ENCODE results near the gene RPS6KA2. TPM values are rescaled to one million over a fixed set of nuclear protein-coding genes. Genes with fewer than 3 reads are reported as not detected.

Gene RPS6KA2
- total RNA-seq, 1 experiment from 2014 or later, result 18.5 TPM

GRCh38 chr6:166627875-166628801 lies 1.1 kb upstream of the RPS6KA2 start:
- Histone ChIP-seq H3K4me3 (peak overlapping the region; percentile 76), H3K4me2 (peak overlapping the region; percentile 93), H3K9me2 (ENCODE audit: insufficient read depth) (no peaks in the 10 kb centered on the region), H3K27me3 (ENCODE audit: insufficient read depth, low read depth) (no peaks in the 10 kb centered on the region), H2AFZ (peak overlapping the region; percentile 86), H3K36me3 (ENCODE audit: low read depth) (no peaks in the 10 kb centered on the region), H3K4me1 (replicated peaks; ENCODE audit: insufficient read depth) (peaks cover 23% of the 10 kb centered on the region), H3K79me2 (ENCODE audit: low read depth) (0 out of 2 replicates have a peak, but pooled peaks cover 7% of the 10 kb centered on the region), H3K27ac (no peak overlapping the region), H3F3A (ENCODE audit: insufficient read depth, low read depth) (peaks cover 12% of the 10 kb centered on the region), H4K20me1 (ENCODE audit: insufficient read depth) (no peaks in the 10 kb centered on the region), H3K9me3 (ENCODE audit: insufficient read depth, low read depth) (no peaks in the 10 kb centered on the region)
- intact Hi-C loops (cut with micrococcal nuclease; ENCODE audit: unreplicated experiment), result loop anchor here (1.0 to 10.0 kb wide), 8 partner anchors 51 to 367 kb away; partner anchors contain the start of genes CEP43 and MPC1
- no TSS peak for BruUV-seq (replicated peaks)
- ChIA-PET CTCF (interaction anchor here (0.6 kb wide), 1 partner anchor 243 kb away, joined by 4 read pairs; no protein-coding TSS in a partner anchor), POLR2A (ENCODE audit: unreplicated experiment) (interaction anchor here (0.6 to 0.8 kb wide), 5 partner anchors 17 to 113 kb away, joined by 4 to 57 read pairs (median 9); no protein-coding TSS in a partner anchor)
- peak in 1 of 2 experiments; percentile 43 for DNase-seq
- no peak for TF ChIP-seq EZH2 (IDR thresholded peaks at IDR 0.05; ENCODE audit: low read depth)
- TF ChIP-seq, protein P1, sequence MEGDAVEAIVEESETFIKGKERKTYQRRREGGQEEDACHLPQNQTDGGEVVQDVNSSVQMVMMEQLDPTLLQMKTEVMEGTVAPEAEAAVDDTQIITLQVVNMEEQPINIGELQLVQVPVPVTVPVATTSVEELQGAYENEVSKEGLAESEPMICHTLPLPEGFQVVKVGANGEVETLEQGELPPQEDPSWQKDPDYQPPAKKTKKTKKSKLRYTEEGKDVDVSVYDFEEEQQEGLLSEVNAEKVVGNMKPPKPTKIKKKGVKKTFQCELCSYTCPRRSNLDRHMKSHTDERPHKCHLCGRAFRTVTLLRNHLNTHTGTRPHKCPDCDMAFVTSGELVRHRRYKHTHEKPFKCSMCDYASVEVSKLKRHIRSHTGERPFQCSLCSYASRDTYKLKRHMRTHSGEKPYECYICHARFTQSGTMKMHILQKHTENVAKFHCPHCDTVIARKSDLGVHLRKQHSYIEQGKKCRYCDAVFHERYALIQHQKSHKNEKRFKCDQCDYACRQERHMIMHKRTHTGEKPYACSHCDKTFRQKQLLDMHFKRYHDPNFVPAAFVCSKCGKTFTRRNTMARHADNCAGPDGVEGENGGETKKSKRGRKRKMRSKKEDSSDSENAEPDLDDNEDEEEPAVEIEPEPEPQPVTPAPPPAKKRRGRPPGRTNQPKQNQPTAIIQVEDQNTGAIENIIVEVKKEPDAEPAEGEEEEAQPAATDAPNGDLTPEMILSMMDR (conservative IDR thresholded peaks at IDR 0.05), result no peak

- Histone ChIP-seq H4K20me1 (ENCODE audit: insufficient read depth) (no peaks in the 10 kb centered on the region), H3K9me3 (ENCODE audit: insufficient read depth, low read depth) (no peaks in the 10 kb centered on the region), H3K79me2 (ENCODE audit: low read depth) (peaks cover 24% of the 10 kb centered on the region), H3K27me3 (ENCODE audit: insufficient read depth, low read depth) (no peaks in the 10 kb centered on the region), H3K4me1 (replicated peaks; ENCODE audit: insufficient read depth) (peaks cover 37% of the 10 kb centered on the region), H3K36me3 (ENCODE audit: low read depth) (no peaks in the 10 kb centered on the region), H3K4me2 (peak overlapping the region; percentile 80), H2AFZ (peak overlapping the region; percentile 89), H3K9me2 (ENCODE audit: insufficient read depth) (no peaks in the 10 kb centered on the region), H3F3A (ENCODE audit: insufficient read depth, low read depth) (peaks cover 12% of the 10 kb centered on the region), H3K27ac (peak overlapping the region; percentile 30), H3K4me3 (peak overlapping the region; percentile 91)
- intact Hi-C loops (cut with micrococcal nuclease; ENCODE audit: unreplicated experiment), result loop anchor here (1.0 to 10.0 kb wide), 8 partner anchors 52 to 368 kb away; partner anchors contain the start of genes CEP43 and MPC1
- ChIA-PET CTCF (no interaction called here), POLR2A (ENCODE audit: unreplicated experiment) (interaction anchor here (0.6 to 0.8 kb wide), 3 partner anchors 25 to 69 kb away, joined by 3 to 4 read pairs (median 3); no protein-coding TSS in a partner anchor)
- DNase-seq, result peak; percentile 17 to 46
- no TSS peak for BruUV-seq (replicated peaks)
- TF ChIP-seq, protein P1 (conservative IDR thresholded peaks at IDR 0.05), result no peak
- no peak for TF ChIP-seq EZH2 (IDR thresholded peaks at IDR 0.05; ENCODE audit: low read depth)
These were observed 646 bp downstream of the RPS6KA2 start for GRCh38 chr6:166626177-166627032.

DNA sequence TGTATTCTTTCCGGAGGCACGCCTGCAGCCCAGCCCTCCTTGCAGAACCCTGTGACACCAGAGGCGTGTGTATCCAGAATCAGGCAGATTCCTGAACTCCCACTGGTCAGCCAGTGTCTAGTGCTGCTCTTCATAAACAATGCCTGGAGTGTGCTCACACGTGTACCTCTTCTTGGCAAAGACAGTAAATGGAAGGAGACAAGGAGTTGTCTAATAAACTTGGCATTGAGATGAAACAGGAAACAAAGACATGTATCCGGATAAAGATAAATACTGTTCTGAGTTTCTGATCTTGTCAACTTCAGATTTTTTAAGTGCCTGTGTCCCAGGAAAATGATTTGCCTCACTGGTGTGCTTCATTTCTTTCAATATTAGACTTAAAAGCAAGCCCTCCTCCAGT lies 1.7 kb downstream of the RPS6KA2 start:
- no peaks in the 10 kb centered on the region for H3K27me3 ChIP-seq (ENCODE audit: insufficient read depth, low read depth)
- peaks cover 19% of the 10 kb centered on the region for H3F3A ChIP-seq (ENCODE audit: insufficient read depth, low read depth)
- no peak for TF ChIP-seq EZH2 (IDR thresholded peaks at IDR 0.05; ENCODE audit: low read depth)
- TF ChIP-seq, protein P1 (conservative IDR thresholded peaks at IDR 0.05), result no peak
- H3K36me3 ChIP-seq (ENCODE audit: low read depth), result no peaks in the 10 kb centered on the region
- no peaks in the 10 kb centered on the region for H3K9me3 ChIP-seq (ENCODE audit: insufficient read depth, low read depth)
- CTCF ChIA-PET, result no interaction called here
- H3K79me2 ChIP-seq (ENCODE audit: low read depth), result peaks cover 29% of the 10 kb centered on the region
- intact Hi-C loops (cut with micrococcal nuclease; ENCODE audit: unreplicated experiment), result loop anchor here (5.0 to 10.0 kb wide), 2 partner anchors 122 to 369 kb away; partner anchors contain the start of gene CEP43
- peak overlapping the region; percentile 80 for H3K4me2 ChIP-seq
- H3K4me1 ChIP-seq (replicated peaks; ENCODE audit: insufficient read depth), result peaks cover 47% of the 10 kb centered on the region
- no TSS peak for BruUV-seq (replicated peaks)
- H3K4me3 ChIP-seq, result peak overlapping the region; percentile 91; the same call in 1 of the 2 replicates
- no peaks in the 10 kb centered on the region for H4K20me1 ChIP-seq (ENCODE audit: insufficient read depth)
- H3K27ac ChIP-seq, result no peak overlapping the region
- POLR2A ChIA-PET (ENCODE audit: unreplicated experiment), result no interaction called here
- no peak for DNase-seq
- no peak overlapping the region for H2AFZ ChIP-seq
- H3K9me2 ChIP-seq (ENCODE audit: insufficient read depth), result no peaks in the 10 kb centered on the region
